Measurements from ENCODE around the gene APLF. TPM values are rescaled to one million over a fixed set of nuclear protein-coding genes. Genes with fewer than 3 reads are reported as not detected.

Gene APLF
- total and polyA plus RNA-seq, 2 of the 8 experiments (the other 6 are each of a cell fraction or from before 2014, with no cell fraction given): 4.4 to 7.3 TPM

- Histone ChIP-seq H3K27me3 (replicated peaks in 1 of 4; ENCODE audit: control insufficient read depth in 3 of 4, extremely low read depth in 1 of 4, insufficient read depth in 3 of 4, low read length in 3 of 4) (no peaks in the 10 kb centered on the region), H2BK20ac (ENCODE audit: low read length) (no peak overlapping the region), H2BK15ac (ENCODE audit: low read length) (no peak overlapping the region), H3K56ac (replicated peaks; ENCODE audit: insufficient read length, low read depth, low read length) (no peak overlapping the region), H3K27ac (ENCODE audit: low read depth, low read length) (no peak overlapping the region), H3K14ac (ENCODE audit: insufficient read length) (no peak overlapping the region), H3K4me3 (ENCODE audit: extremely low read depth in 1 of 4, insufficient read depth in 2 of 4, low read depth in 3 of 4, low read length in 4 of 4) (no peak overlapping the region), H2BK120ac (replicated peaks; ENCODE audit: low read depth, low read length) (no peak overlapping the region), H3K79me1 (ENCODE audit: low read depth, low read length) (no peaks in the 10 kb centered on the region), H3K79me2 (ENCODE audit: control insufficient read depth in 1 of 2, insufficient read depth in 2 of 2, low read length in 2 of 2) (no peaks in the 10 kb centered on the region), H4K20me1 (replicated peaks in 1 of 2; ENCODE audit: control insufficient read depth in 1 of 2, insufficient read depth in 2 of 2, low read length in 2 of 2) (no peaks in the 10 kb centered on the region), H3K9ac (replicated peaks in 1 of 4; ENCODE audit: extremely low read depth in 1 of 4, low read depth in 3 of 4, low read length in 3 of 4) (no peak overlapping the region), H3K4ac (replicated peaks; ENCODE audit: insufficient read length, low read depth, low read length) (no peak overlapping the region), H3K4me2 (ENCODE audit: insufficient read depth in 1 of 2, low read depth in 2 of 2, low read length in 2 of 2) (no peak overlapping the region), H3K18ac (ENCODE audit: extremely low read depth, low read length) (no peak overlapping the region), H2BK5ac (ENCODE audit: low read depth, low read length) (no peak overlapping the region), H3K23me2 (ENCODE audit: low read depth, low read length) (no peaks in the 10 kb centered on the region; the same call in 1 of the 2 replicates), H2BK12ac (ENCODE audit: low read depth, low read length) (no peak overlapping the region), H3K36me3 (ENCODE audit: control insufficient read depth in 2 of 4, insufficient read depth in 4 of 4, low read length in 3 of 4) (no peaks in the 10 kb centered on the region), H3K9me3 (ENCODE audit: insufficient read depth in 2 of 2, low read depth in 1 of 2, low read length in 1 of 2) (peaks cover 0 to 3% of the 10 kb centered on the region in 2 experiments; a peak in 1 of 4 replicates), H4K8ac (ENCODE audit: extremely low read depth, insufficient read depth, low read length) (no peak overlapping the region), H3K4me1 (replicated peaks in 1 of 4; ENCODE audit: control insufficient read depth in 3 of 4, insufficient read depth in 4 of 4, low read length in 3 of 4) (no peaks in the 10 kb centered on the region), H2AFZ (ENCODE audit: low read length) (no peak overlapping the region), H4K5ac (ENCODE audit: insufficient read length, low read depth, low read length) (no peak overlapping the region), H2AK5ac (ENCODE audit: low read depth, low read length) (no peak overlapping the region), H4K91ac (replicated peaks; ENCODE audit: insufficient read length, low read length) (no peak overlapping the region), H3K23ac (ENCODE audit: insufficient read length) (no peak overlapping the region)
- POLR2A ChIA-PET (ENCODE audit: partially characterized antibody): no interaction called here
- WGBS, 2 experiments (ENCODE audit: extremely low coverage in 1 of 2, insufficient coverage in 1 of 2, insufficient read length in 1 of 2, insufficient replicate concordance in 2 of 2, low coverage in 1 of 2, low lambda C conversion rate in 2 of 2, missing lambda C conversion rate in 1 of 2): 96% methylated on average over 1 of the region's 1 CpG; no CpG with 5 or more reads in 1 of the 2 experiments
- CTCF ChIA-PET (ENCODE audit: partially characterized antibody): no interaction called here
- FAIRE-seq (no peak), DNase-seq (ENCODE audit: low read depth in 1 of 2, low spot score in 2 of 2) (no peak)
- no peak for TF ChIP-seq CHD7 (IDR thresholded peaks at IDR 0.05; ENCODE audit: insufficient replicate concordance, low read length)
These were observed 135.7 kb downstream of the APLF start for GRCh38 chr2:68603059-68603458.
